Measurements from ENCODE around the gene MYBPC1.

Gene MYBPC1

GRCh38 chr12:101573743-101574142, 21.0 kb upstream of the MYBPC1 start:
- H3K4me1 ChIP-seq (ENCODE audit: control insufficient read depth in 2 of 2, insufficient read depth in 1 of 2, low read depth in 1 of 2, low read length in 2 of 2) = no peaks in the 10 kb centered on the region
- no peak overlapping the region for H2BK120ac ChIP-seq (ENCODE audit: low read depth, low read length)
- no peak overlapping the region for H3K18ac ChIP-seq (ENCODE audit: low read length)
- no peak overlapping the region for H3K14ac ChIP-seq (ENCODE audit: low read length)
- no peak overlapping the region for H2BK12ac ChIP-seq (ENCODE audit: low read length)
- no peak overlapping the region for H2BK5ac ChIP-seq (ENCODE audit: low read length)
- no peak overlapping the region for H3K23ac ChIP-seq (ENCODE audit: low read depth, low read length, poor library complexity)
- H3K4me3 ChIP-seq (ENCODE audit: low read length in 2 of 2) = no peak overlapping the region
- H2AFZ ChIP-seq (ENCODE audit: low read length) = no peak overlapping the region
- no CpG with 5 or more reads among the region's 1 CpG for WGBS, 2 donors (ENCODE audit: extremely low coverage in 2 of 2, insufficient read length in 2 of 2, insufficient replicate concordance in 1 of 2)
- no peak overlapping the region for H3K27ac ChIP-seq (replicated peaks; ENCODE audit: low read length)
- H2AK5ac ChIP-seq (ENCODE audit: low read depth, low read length) = no peak overlapping the region
- no peak overlapping the region for H2BK15ac ChIP-seq (ENCODE audit: low read length)
- H4K8ac ChIP-seq (ENCODE audit: low read depth, low read length) = no peak overlapping the region
- H4K91ac ChIP-seq (ENCODE audit: low read depth, low read length, poor library complexity) = no peak overlapping the region
- H3K9ac ChIP-seq (ENCODE audit: low read depth, low read length, poor library complexity) = no peak overlapping the region
- H3K9me3 ChIP-seq (replicated peaks in 1 of 2; ENCODE audit: control insufficient read depth in 2 of 2, insufficient read depth in 1 of 2, low read depth in 1 of 2, low read length in 2 of 2) = no peaks in the 10 kb centered on the region
- H3K36me3 ChIP-seq (replicated peaks in 1 of 2; ENCODE audit: control insufficient read depth in 2 of 2, insufficient read depth in 2 of 2, low read length in 2 of 2) = no peaks in the 10 kb centered on the region
- no peak overlapping the region for H3K4me2 ChIP-seq (ENCODE audit: insufficient read depth, low read length, poor library complexity, severe bottlenecking)
- no peaks in the 10 kb centered on the region for H3K27me3 ChIP-seq (ENCODE audit: control insufficient read depth in 3 of 3, insufficient read depth in 3 of 3, low read depth in 1 of 3, low read length in 3 of 3)
- H3K4ac ChIP-seq (ENCODE audit: low read length) = no peak overlapping the region
- no peak for DNase-seq (ENCODE audit: low spot score)
- H3K79me1 ChIP-seq (ENCODE audit: low read depth, low read length) = no peaks in the 10 kb centered on the region

- Histone ChIP-seq H3K36me3 (replicated peaks in 1 of 2; ENCODE audit: control insufficient read depth in 2 of 2, insufficient read depth in 2 of 2, low read length in 2 of 2) (no peaks in the 10 kb centered on the region), H3K4me2 (ENCODE audit: insufficient read depth, low read length, poor library complexity, severe bottlenecking) (no peak overlapping the region), H2BK15ac (ENCODE audit: low read length) (no peak overlapping the region), H2BK12ac (ENCODE audit: low read length) (no peak overlapping the region), H2BK5ac (ENCODE audit: low read length) (no peak overlapping the region), H4K8ac (ENCODE audit: low read depth, low read length) (no peak overlapping the region), H3K23ac (ENCODE audit: low read depth, low read length, poor library complexity) (no peak overlapping the region), H2BK120ac (ENCODE audit: low read depth, low read length) (no peak overlapping the region), H3K79me1 (ENCODE audit: low read depth, low read length) (no peaks in the 10 kb centered on the region), H3K9ac (ENCODE audit: low read depth, low read length, poor library complexity) (no peak overlapping the region), H3K4me1 (ENCODE audit: control insufficient read depth in 2 of 2, insufficient read depth in 1 of 2, low read depth in 1 of 2, low read length in 2 of 2) (peaks cover 1 to 7% of the 10 kb centered on the region in 2 donors), H4K91ac (ENCODE audit: low read depth, low read length, poor library complexity) (no peak overlapping the region), H3K9me3 (replicated peaks in 1 of 2; ENCODE audit: control insufficient read depth in 2 of 2, insufficient read depth in 1 of 2, low read depth in 1 of 2, low read length in 2 of 2) (no peaks in the 10 kb centered on the region), H3K14ac (ENCODE audit: low read length) (no peak overlapping the region), H3K27me3 (ENCODE audit: control insufficient read depth in 3 of 3, insufficient read depth in 3 of 3, low read depth in 1 of 3, low read length in 3 of 3) (no peaks in the 10 kb centered on the region), H2AK5ac (ENCODE audit: low read depth, low read length) (no peak overlapping the region), H3K4me3 (ENCODE audit: low read length in 2 of 2) (no peak overlapping the region), H3K18ac (ENCODE audit: low read length) (no peak overlapping the region), H2AFZ (ENCODE audit: low read length) (no peak overlapping the region), H3K27ac (replicated peaks; ENCODE audit: low read length) (no peak overlapping the region), H3K4ac (ENCODE audit: low read length) (no peak overlapping the region)
- DNase-seq (ENCODE audit: low spot score) = no peak
- WGBS, 2 donors (ENCODE audit: extremely low coverage in 2 of 2, insufficient read length in 2 of 2, insufficient replicate concordance in 1 of 2) = no CpG with 5 or more reads among the region's 2 CpGs
These were observed 16.4 kb upstream of the MYBPC1 start for GRCh38 chr12:101578417-101578816.

GRCh38 chr12:101581190-101581589, 13.6 kb upstream of the MYBPC1 start:
- WGBS, 2 donors (ENCODE audit: extremely low coverage in 2 of 2, insufficient read length in 2 of 2, insufficient replicate concordance in 1 of 2) = no CpG with 5 or more reads among the region's 1 CpG
- DNase-seq (ENCODE audit: low spot score) = no peak

GRCh38 chr12:101582937-101583336, 11.8 kb upstream of the MYBPC1 start:
- Histone ChIP-seq H3K36me3 (replicated peaks in 1 of 2; ENCODE audit: control insufficient read depth in 2 of 2, insufficient read depth in 2 of 2, low read length in 2 of 2) (no peaks in the 10 kb centered on the region), H2BK15ac (ENCODE audit: low read length) (no peak overlapping the region), H2AFZ (ENCODE audit: low read length) (no peak overlapping the region), H3K9me3 (replicated peaks in 1 of 2; ENCODE audit: control insufficient read depth in 2 of 2, insufficient read depth in 1 of 2, low read depth in 1 of 2, low read length in 2 of 2) (no peaks in the 10 kb centered on the region), H2AK5ac (ENCODE audit: low read depth, low read length) (no peak overlapping the region), H3K14ac (ENCODE audit: low read length) (no peak overlapping the region), H2BK5ac (ENCODE audit: low read length) (no peak overlapping the region), H3K4me1 (ENCODE audit: control insufficient read depth in 2 of 2, insufficient read depth in 1 of 2, low read depth in 1 of 2, low read length in 2 of 2) (peaks cover 1 to 7% of the 10 kb centered on the region in 2 donors), H3K79me1 (ENCODE audit: low read depth, low read length) (no peaks in the 10 kb centered on the region), H3K27me3 (ENCODE audit: control insufficient read depth in 3 of 3, insufficient read depth in 3 of 3, low read depth in 1 of 3, low read length in 3 of 3) (no peaks in the 10 kb centered on the region), H3K9ac (ENCODE audit: low read depth, low read length, poor library complexity) (no peak overlapping the region), H3K27ac (replicated peaks; ENCODE audit: low read length) (no peak overlapping the region), H4K8ac (ENCODE audit: low read depth, low read length) (no peak overlapping the region), H3K4ac (ENCODE audit: low read length) (no peak overlapping the region), H4K91ac (ENCODE audit: low read depth, low read length, poor library complexity) (no peak overlapping the region), H3K18ac (ENCODE audit: low read length) (no peak overlapping the region), H2BK12ac (ENCODE audit: low read length) (no peak overlapping the region), H3K4me2 (ENCODE audit: insufficient read depth, low read length, poor library complexity, severe bottlenecking) (no peak overlapping the region), H3K23ac (ENCODE audit: low read depth, low read length, poor library complexity) (no peak overlapping the region), H3K4me3 (ENCODE audit: low read length in 2 of 2) (no peak overlapping the region), H2BK120ac (ENCODE audit: low read depth, low read length) (no peak overlapping the region)
- no CpG with 5 or more reads among the region's 1 CpG for WGBS, 2 donors (ENCODE audit: extremely low coverage in 2 of 2, insufficient read length in 2 of 2, insufficient replicate concordance in 1 of 2)
- no peak for DNase-seq (ENCODE audit: low spot score)

More at GRCh38 chr12:101581190-101581589, 13.6 kb upstream of the MYBPC1 start:
- Histone ChIP-seq H4K8ac (ENCODE audit: low read depth, low read length) (no peak overlapping the region), H3K23ac (ENCODE audit: low read depth, low read length, poor library complexity) (no peak overlapping the region), H3K27me3 (ENCODE audit: control insufficient read depth in 3 of 3, insufficient read depth in 3 of 3, low read depth in 1 of 3, low read length in 3 of 3) (no peaks in the 10 kb centered on the region), H3K4ac (ENCODE audit: low read length) (no peak overlapping the region), H4K91ac (ENCODE audit: low read depth, low read length, poor library complexity) (no peak overlapping the region), H3K4me1 (ENCODE audit: control insufficient read depth in 2 of 2, insufficient read depth in 1 of 2, low read depth in 1 of 2, low read length in 2 of 2) (peaks cover 1 to 7% of the 10 kb centered on the region in 2 donors), H3K14ac (ENCODE audit: low read length) (no peak overlapping the region), H3K4me2 (ENCODE audit: insufficient read depth, low read length, poor library complexity, severe bottlenecking) (no peak overlapping the region), H2AK5ac (ENCODE audit: low read depth, low read length) (no peak overlapping the region), H3K27ac (replicated peaks; ENCODE audit: low read length) (no peak overlapping the region), H2BK5ac (ENCODE audit: low read length) (no peak overlapping the region), H2BK15ac (ENCODE audit: low read length) (no peak overlapping the region), H2BK12ac (ENCODE audit: low read length) (no peak overlapping the region), H3K4me3 (ENCODE audit: low read length in 2 of 2) (no peak overlapping the region), H2AFZ (ENCODE audit: low read length) (peak overlapping the region; percentile 81), H3K9me3 (replicated peaks in 1 of 2; ENCODE audit: control insufficient read depth in 2 of 2, insufficient read depth in 1 of 2, low read depth in 1 of 2, low read length in 2 of 2) (no peaks in the 10 kb centered on the region), H2BK120ac (ENCODE audit: low read depth, low read length) (no peak overlapping the region), H3K9ac (ENCODE audit: low read depth, low read length, poor library complexity) (no peak overlapping the region), H3K18ac (ENCODE audit: low read length) (no peak overlapping the region), H3K36me3 (replicated peaks in 1 of 2; ENCODE audit: control insufficient read depth in 2 of 2, insufficient read depth in 2 of 2, low read length in 2 of 2) (no peaks in the 10 kb centered on the region), H3K79me1 (ENCODE audit: low read depth, low read length) (no peaks in the 10 kb centered on the region)

Data from neuronal stem cell (in vitro differentiated cells).